Measurements from ENCODE around the gene ATP5F1A. TPM values are rescaled to one million over a fixed set of nuclear protein-coding genes. Genes with fewer than 3 reads are reported as not detected.

Gene ATP5F1A
- total and polyA plus RNA-seq, 2 of the 4 experiments (the other 2 are of a cell fraction) = 543 to 1,085 TPM

GRCh38 chr18:46040747-46041104 is 57.4 kb downstream of the ATP5F1A start:
- in situ Hi-C loops (cut with MboI; ENCODE audit: low sequenced_read_pairs) = no loop called here
- POLR2A ChIA-PET (ENCODE audit: unreplicated experiment) = no interaction called here

More at GRCh38 chr18:46040747-46041104, 57.4 kb downstream of the ATP5F1A start:
- Histone ChIP-seq H2BK15ac (ENCODE audit: low read depth, low read length) (no peak overlapping the region), H3K56ac (ENCODE audit: extremely low read depth, insufficient read depth, low read length) (no peak overlapping the region), H3K23ac (ENCODE audit: low read depth, low read length) (no peak overlapping the region), H2BK120ac (ENCODE audit: low read depth, low read length) (no peak overlapping the region), H3K36me3 (ENCODE audit: control insufficient read depth, insufficient read depth, low read length) (peaks cover 10% of the 10 kb centered on the region), H3K14ac (replicated peaks; ENCODE audit: low read depth, low read length) (no peak overlapping the region), H3K27ac (ENCODE audit: insufficient read depth, low read length) (no peak overlapping the region), H3K79me1 (ENCODE audit: low read depth in 1 of 2, low read length in 2 of 2) (peaks cover 6 to 33% of the 10 kb centered on the region in 2 experiments; a peak in 3 of 4 replicates), H2AFZ (replicated peaks; ENCODE audit: low read length, poor library complexity) (no peak overlapping the region), H3K9me1 (ENCODE audit: insufficient read depth, low read length) (peaks cover 9% of the 10 kb centered on the region; the same call in 1 of the 2 replicates), H2BK5ac (ENCODE audit: low read depth, low read length, poor library complexity, severe bottlenecking) (no peak overlapping the region), H3K4me1 (ENCODE audit: control insufficient read depth, insufficient read depth, low read length) (peaks cover 3% of the 10 kb centered on the region), H4K91ac (ENCODE audit: insufficient read depth, low read depth, low read length) (no peak overlapping the region), H4K8ac (ENCODE audit: low read depth in 2 of 2, low read length in 2 of 2) (no peak overlapping the region), H3K4me2 (ENCODE audit: low read depth, low read length) (no peak overlapping the region), H3K4me3 (ENCODE audit: insufficient read depth, low read depth, low read length) (no peak overlapping the region), H3K18ac (ENCODE audit: low read depth, low read length) (no peak overlapping the region), H3K4ac (ENCODE audit: low read depth, low read length) (no peak overlapping the region), H2AK9ac (replicated peaks; ENCODE audit: low read depth, low read length, poor library complexity) (no peak overlapping the region), H2AK5ac (ENCODE audit: low read depth, low read length) (no peak overlapping the region), H2BK20ac (ENCODE audit: low read depth, low read length) (no peak overlapping the region), H3K27me3 (ENCODE audit: control insufficient read depth, insufficient read depth, low read length) (no peaks in the 10 kb centered on the region), H3K9me3 (ENCODE audit: control insufficient read depth, insufficient read depth, low read length) (no peaks in the 10 kb centered on the region), H4K20me1 (ENCODE audit: insufficient read depth, low read length) (peaks cover 8% of the 10 kb centered on the region; the same call in 1 of the 2 replicates), H4K5ac (ENCODE audit: low read depth, low read length) (no peak overlapping the region), H3K9ac (ENCODE audit: low read depth, low read length) (no peak overlapping the region)
- intact Hi-C loops (cut with micrococcal nuclease) = no loop called here
- CTCF ChIA-PET = no interaction called here
- TF ChIP-seq USF2 (IDR thresholded peaks at IDR 0.05; ENCODE audit: low read depth, low read length) = no peak
- TF ChIP-seq RFX5 (IDR thresholded peaks at IDR 0.05; ENCODE audit: low read depth, low read length) = no peak
- no peak for TF ChIP-seq MAZ (IDR thresholded peaks at IDR 0.05; ENCODE audit: borderline replicate concordance, low read depth, low read length)
- TF ChIP-seq SMC3 (IDR thresholded peaks at IDR 0.05; ENCODE audit: low read depth, low read length) = no peak
- no peak for TF ChIP-seq ELK1 (IDR thresholded peaks at IDR 0.05; ENCODE audit: borderline replicate concordance, low read depth, low read length)
- no peak for TF ChIP-seq MAFK (IDR thresholded peaks at IDR 0.05; ENCODE audit: low read depth, low read length)
- no peak for TF ChIP-seq CTCF (conservative IDR thresholded peaks at IDR 0.05; ENCODE audit: low read depth, low read length)
- no peak for TF ChIP-seq CEBPB (IDR thresholded peaks at IDR 0.05; ENCODE audit: low read depth, low read length)
- no peak for TF ChIP-seq CHD1 (IDR thresholded peaks at IDR 0.05; ENCODE audit: low read depth, low read length)
- TF ChIP-seq RAD21 (IDR thresholded peaks at IDR 0.05; ENCODE audit: low read length) = no peak
- no peak for TF ChIP-seq FOS (IDR thresholded peaks at IDR 0.05; ENCODE audit: low read depth, low read length)
- no peak for TF ChIP-seq RCOR1 (IDR thresholded peaks at IDR 0.05; ENCODE audit: insufficient replicate concordance, low read length)
- no peak for TF ChIP-seq POLR2A (IDR thresholded peaks at IDR 0.05; ENCODE audit: low read depth, low read length)
- TF ChIP-seq BHLHE40 (IDR thresholded peaks at IDR 0.05; ENCODE audit: low read depth, low read length) = no peak
- TF ChIP-seq MXI1 (IDR thresholded peaks at IDR 0.05; ENCODE audit: borderline replicate concordance, low read depth, low read length) = no peak
- BruUV-seq (replicated peaks) = no TSS peak
- DNase-seq = no peak
- dilution Hi-C loops (cut with HindIII; ENCODE audit: low sequenced_read_pairs, unreplicated experiment) = no loop called here
- no peak for ATAC-seq (ENCODE audit: low read depth)
- WGBS, 2 experiments (ENCODE audit: extremely low coverage in 2 of 2, insufficient read length in 1 of 2) = 72% methylated on average over 2 of the region's 5 CpGs; no CpG with 5 or more reads in 1 of the 2 experiments

Measured in IMR-90 (cell line).